Fibroblast of pulmonary artery (primary cell): ENCODE results near the gene MORN5.

Experiments used
- DNase-seq: peaks from one replicate; pipeline ENCODE4 v3.0.0-alpha.2; 2010; ENCODE audit warnings: low read depth
- H3K4me3 ChIP-seq: replicated peaks from 2 replicates; pipeline ENCODE4 v1.5.1; 2011; ENCODE audit warnings: low read depth, mild to moderate bottlenecking, control low read depth, low read length, moderate library complexity
- CTCF ChIP-seq: IDR thresholded peaks from 2 replicates; pipeline ENCODE4 v1.5.1; 2011; ENCODE audit warnings: mild to moderate bottlenecking, control low read depth, low read length, inconsistent platforms; ENCODE audit errors: missing control alignments

The MORN5 gene

GRCh38 chr9:122159026-122159924, at the start of gene MORN5, which contains the start of gene NDUFA8:
TSS of gene MORN5 (plus strand) at chr9:122159908. CDS start at chr9:122159973, 65 bp downstream.
TSS of gene NDUFA8 (minus strand) at chr9:122159779. CDS start at chr9:122159677, 102 bp downstream.
- peak; percentile 97 for DNase-seq
- peak within 1 kb of the TSS; percentile 96 for H3K4me3 ChIP-seq
- TF ChIP-seq CTCF: no peak

- H3K4me3 ChIP-seq: no peak overlapping the region
- no peak for TF ChIP-seq CTCF
- DNase-seq: no peak
Observed at GRCh38 chr9:122110100-122110833, 49.4 kb upstream of the MORN5 start.

- DNase-seq: no peak
- H3K4me3 ChIP-seq: no peak overlapping the region
- TF ChIP-seq CTCF: no peak
Observed at GRCh38 chr9:122111413-122112085, 48.2 kb upstream of the MORN5 start.

- H3K4me3 ChIP-seq: no peak overlapping the region
- DNase-seq: no peak
- no peak for TF ChIP-seq CTCF
Observed at GRCh38 chr9:122112238-122112637, 47.5 kb upstream of the MORN5 start.

GRCh38 chr9:122113574-122113973, 46.1 kb upstream of the MORN5 start:
- DNase-seq: no peak
- H3K4me3 ChIP-seq: no peak overlapping the region
- TF ChIP-seq CTCF: no peak

GRCh38 chr9:122115176-122116035, 44.3 kb upstream of the MORN5 start:
- H3K4me3 ChIP-seq: no peak overlapping the region
- no peak for DNase-seq
- TF ChIP-seq CTCF: no peak
